GM10266 (cell line): ENCODE results near the gene B4GALT5.
"Not testable (repeated sequence)": the region's sequence is repeated elsewhere in the genome, so short reads cannot be mapped to it uniquely, and the experiment has no call there.

ENCODE experiments used
- DNase-seq: peaks from one replicate; pipeline ENCODE4 v3.0.0; 2012; ENCODE audit errors: extremely low spot score
- CTCF ChIP-seq: IDR thresholded peaks from 2 replicates; pipeline ENCODE4 v1.5.1; 2012; ENCODE audit warnings: mild to moderate bottlenecking, low read depth; ENCODE audit not compliant: control insufficient read depth, insufficient read depth; ENCODE audit errors: missing control alignments

Gene B4GALT5

GRCh38 chr20:49675368-49676151 lies 38.1 kb downstream of the B4GALT5 start:
- peak; percentile 46 for DNase-seq
- TF ChIP-seq CTCF, result no peak

GRCh38 chr20:49674383-49675352 lies 39.0 kb downstream of the B4GALT5 start:
- no peak for DNase-seq
- no peak for TF ChIP-seq CTCF

GRCh38 chr20:49672096-49672664 lies 41.5 kb downstream of the B4GALT5 start:
- no peak for DNase-seq
- no peak for TF ChIP-seq CTCF

GRCh38 chr20:49671433-49671832 lies 42.2 kb downstream of the B4GALT5 start:
- TF ChIP-seq CTCF, result no peak
- no peak for DNase-seq

GRCh38 chr20:49669601-49670189 lies 44.0 kb downstream of the B4GALT5 start:
- no peak for TF ChIP-seq CTCF
- peak; percentile 13 for DNase-seq

- DNase-seq, result not testable (repeated sequence)
Measured at GRCh38 chr20:49668878-49669195, 44.8 kb downstream of the B4GALT5 start.

- DNase-seq, result peak; percentile 76
- TF ChIP-seq CTCF, result no peak
Measured at GRCh38 chr20:49668181-49668877, 45.3 kb downstream of the B4GALT5 start.
